HG03520 (cell line): ENCODE results near the gene ACAD9.
"Not testable (repeated sequence)": the region's sequence is repeated elsewhere in the genome, so short reads cannot be mapped to it uniquely, and the experiment has no call there.

Experiments used
- ATAC-seq: cut with Tn5 transposase; IDR thresholded peaks from one replicate; pipeline ENCODE4 v1.9.1; 2021; ENCODE audit warnings: mild to moderate bottlenecking, moderate library complexity; ENCODE audit not compliant: unreplicated experiment

Gene ACAD9

GRCh38 chr3:128879125-128879969 is at the start of gene ACAD9:
Gene ACAD9, plus strand, starts transcription at chr3:128879620. Its CDS starts 72 bp downstream, at chr3:128879692.
- peak; percentile 86 for ATAC-seq

- ATAC-seq = not testable (repeated sequence)
Observed at GRCh38 chr3:128829925-128830625, 49.3 kb upstream of the ACAD9 start.

DNA sequence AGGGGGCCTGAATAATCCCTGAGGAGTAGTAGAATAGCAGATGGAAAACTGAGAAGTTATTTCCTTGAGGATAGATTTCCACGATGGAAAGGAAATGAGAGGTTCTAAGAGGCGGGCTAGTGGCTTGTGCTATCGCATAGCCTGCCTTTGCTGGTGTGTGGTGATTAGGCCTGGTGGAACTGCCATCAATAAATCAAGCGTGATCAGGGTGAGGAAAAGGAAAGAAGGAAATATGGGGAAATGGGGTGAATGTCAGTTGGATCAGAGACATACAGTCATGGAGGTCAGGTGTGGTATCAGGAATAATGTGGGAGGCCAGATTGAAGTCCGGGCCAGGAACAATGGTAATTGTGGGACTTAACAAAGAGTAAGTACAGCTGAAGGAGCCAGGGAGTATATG is 48.7 kb upstream of the ACAD9 start:
- not testable (repeated sequence) for ATAC-seq

DNA sequence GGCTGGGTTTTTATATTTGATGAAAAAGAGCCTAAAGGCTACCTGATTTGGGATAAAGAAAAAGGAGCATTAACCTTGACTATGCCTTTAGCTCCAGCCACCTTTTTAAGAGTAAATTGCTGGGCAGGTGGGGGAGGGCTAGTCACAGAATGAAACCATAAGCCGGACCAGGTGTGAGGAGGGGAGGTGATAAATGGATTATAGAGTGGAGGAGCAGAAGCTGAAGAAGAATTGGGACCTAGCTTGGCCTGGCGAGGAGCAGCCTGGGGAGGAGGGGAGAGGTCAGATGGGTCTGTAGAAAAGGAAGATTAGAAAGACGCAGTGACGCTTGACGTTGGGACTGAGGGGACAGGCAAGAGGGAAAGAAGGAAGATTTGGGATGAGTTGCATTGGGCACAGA is 46.4 kb upstream of the ACAD9 start:
- ATAC-seq = not testable (repeated sequence)

DNA sequence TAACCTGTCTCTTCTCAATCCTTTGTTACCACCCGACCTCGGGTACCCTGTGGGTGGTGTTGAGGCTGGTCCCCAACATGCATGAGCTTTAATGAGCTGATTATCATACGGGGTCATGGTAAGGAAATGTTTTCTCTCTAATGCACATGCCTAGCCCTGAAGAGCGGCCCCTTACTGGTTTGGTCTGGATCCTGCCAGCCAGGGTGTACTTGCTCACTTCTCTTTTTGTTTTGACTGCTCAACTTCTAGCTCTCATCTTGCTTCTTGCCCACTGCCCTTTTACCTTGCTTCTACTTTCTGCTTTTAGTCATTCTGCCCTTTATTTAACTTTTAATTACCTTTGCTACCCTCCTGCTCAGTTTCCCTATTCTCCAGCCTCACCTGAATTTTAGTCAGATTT is 44.3 kb upstream of the ACAD9 start:
- no peak for ATAC-seq

DNA sequence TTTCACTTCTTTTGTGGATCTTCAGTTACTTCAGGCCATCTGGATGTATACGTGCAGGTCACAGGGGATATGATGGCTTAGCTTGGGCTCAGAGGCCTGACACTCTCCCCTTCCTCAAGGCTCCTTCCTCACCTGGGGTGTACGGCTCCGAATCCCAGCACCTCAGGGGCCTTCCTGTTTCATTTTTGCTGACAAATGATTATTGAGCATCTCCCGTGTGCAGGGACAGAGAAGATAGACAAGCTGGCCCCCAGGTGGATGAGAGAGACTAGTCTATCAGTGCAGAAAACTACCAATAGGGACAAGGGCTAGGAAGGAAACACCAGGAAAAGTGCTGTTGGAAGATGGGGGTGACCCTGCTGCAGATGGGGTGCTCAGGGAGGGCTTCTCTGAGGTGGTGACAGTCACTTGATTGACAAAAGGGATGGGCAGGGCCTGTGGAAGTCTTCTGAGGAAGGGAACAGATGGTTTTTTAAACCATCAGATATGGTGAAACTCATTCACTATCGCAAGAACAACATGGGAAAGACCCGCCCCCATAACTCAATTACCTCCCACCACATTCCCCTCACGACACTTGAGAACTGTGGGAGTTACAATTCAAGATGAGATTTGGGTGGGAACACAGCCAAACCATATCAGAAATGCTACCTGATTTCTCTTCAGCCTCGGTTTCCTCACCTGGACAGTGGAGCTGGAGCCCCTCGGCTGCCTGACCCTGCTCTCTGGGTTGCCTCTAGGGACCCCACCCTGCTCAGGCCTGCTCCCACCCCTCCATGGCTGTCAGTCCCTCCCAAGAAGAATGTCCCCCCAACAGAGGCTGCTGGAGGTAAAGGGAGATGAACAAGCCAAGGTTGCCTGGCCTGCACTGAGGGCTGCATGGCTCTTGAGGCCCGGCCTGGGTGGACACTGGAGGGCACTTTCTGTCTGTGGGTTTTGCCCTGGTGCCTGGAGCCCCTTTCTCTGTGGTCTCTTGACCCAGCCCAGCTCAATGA is 37.2 kb upstream of the ACAD9 start:
- no peak for ATAC-seq

GRCh38 chr3:128844502-128844901 is 34.9 kb upstream of the ACAD9 start:
- ATAC-seq = no peak

DNA sequence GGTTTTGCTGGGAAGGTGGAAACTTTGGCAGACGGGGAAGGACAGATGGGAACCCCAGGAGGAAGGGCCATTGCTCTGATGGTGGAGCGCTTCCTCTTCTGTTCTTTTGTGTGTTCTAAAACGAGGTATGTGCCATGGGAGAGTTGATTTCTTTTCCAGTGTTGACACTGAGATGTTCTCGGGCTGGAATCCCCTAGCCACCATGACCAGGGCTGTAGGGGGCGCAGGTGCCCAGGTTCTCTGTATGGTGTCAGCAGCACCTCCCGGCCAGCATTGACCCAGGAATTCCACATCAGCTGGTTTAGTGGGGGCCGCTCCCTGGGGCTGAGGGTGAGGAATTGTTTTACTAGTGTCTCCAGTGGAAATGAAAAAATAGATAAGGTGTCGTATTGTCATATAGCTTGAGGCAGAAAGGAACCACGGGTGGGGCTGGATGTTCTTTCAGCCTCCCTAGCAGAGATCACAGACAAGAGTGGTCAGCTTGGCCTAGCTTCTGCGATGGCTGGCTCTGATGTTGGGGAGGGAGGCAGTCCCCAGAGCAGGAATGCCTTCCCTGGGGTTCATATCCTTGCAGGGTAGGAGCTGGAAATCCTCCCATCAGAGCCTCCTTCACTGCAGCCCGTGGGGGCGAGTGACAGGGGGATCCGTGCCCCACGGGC is 34.2 kb upstream of the ACAD9 start:
- ATAC-seq = no peak

DNA sequence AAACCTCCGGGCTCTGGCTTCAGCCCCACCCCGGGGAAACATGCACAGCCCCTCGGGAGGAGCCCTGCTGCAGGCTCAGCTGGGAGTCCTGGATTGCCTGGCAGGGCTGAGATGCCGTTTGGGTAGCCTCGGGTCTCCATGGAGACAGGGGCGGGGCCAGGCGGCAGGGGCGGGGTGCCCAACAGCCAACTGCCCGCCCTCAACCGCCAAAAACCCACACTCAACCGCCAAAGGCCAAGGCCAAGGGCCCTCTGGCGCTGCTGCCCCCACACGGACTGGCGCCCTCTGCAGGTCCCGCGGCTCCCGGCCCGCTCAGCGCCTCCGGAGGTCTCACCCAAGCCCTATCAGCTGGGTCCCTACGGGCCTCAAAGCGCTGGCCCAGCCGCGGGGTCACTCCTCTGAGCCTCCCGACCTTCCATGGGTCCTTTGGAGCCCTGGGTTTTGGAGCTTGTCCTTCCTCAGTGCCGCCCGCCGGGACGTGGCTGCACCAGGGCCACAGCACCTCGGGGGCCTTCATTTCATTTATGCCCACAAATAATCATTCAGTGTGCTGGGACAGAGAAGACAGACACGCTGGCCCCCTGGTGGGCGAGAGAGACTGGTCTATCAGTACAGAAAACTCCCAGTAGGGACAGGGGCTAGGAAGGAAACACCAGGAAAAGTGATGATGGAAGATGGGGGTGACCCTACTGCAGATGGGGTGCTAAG is 33.5 kb upstream of the ACAD9 start:
- ATAC-seq = peak; percentile 66

DNA sequence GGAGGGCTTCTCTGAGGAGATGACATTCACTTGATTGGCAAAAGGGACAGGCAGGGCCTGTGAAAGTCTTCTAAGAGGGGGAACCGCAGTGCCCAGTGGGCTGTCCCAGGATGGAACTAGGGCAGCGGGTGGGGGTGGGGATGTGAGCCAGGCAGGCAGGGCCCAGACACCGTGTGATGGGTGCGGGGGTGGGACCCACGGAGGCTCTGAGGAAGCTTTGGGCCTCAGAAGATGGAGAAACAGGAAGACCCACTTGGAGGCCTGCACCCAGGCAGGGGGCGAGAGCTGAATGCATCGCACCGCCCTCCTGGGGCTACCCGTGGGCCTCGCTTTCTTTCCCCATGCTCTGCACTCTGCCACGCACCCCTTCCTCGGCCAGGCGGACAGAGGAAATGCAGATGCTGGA is 32.9 kb upstream of the ACAD9 start:
- ATAC-seq = no peak

DNA sequence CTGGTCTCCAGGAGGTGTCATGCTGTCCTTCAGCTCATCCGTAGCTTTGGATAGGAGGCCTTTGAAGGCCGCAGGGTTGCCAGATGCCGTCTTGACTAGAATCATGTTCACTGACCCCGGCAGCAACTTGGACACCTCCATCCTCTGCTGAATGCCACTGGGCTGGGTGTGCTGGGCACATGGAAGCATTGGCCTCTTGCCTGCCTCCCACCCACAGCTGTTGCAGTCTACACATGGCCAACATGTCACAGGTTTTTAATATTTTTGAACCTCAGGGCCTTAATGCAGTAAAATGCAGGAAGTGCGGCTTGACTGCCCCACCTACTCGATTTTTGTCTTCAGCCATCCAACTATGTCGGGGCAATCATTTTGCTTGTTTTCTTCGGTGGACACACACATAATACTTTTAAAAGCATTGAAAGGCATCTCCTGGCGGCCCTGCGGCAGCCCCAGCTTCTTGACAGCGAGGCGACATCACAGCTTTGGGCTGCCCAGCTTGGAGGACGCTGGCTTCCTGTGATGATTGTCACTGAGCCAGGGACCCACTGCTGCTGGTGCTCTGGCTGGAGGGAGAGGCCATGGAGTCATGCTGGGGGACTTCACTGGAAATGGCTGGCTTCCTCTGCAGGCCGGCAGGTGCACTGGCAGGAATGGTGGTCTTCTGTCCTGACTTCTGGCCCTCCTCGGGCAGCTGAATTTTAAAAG is 31.6 kb upstream of the ACAD9 start:
- ATAC-seq = no peak

GRCh38 chr3:128848936-128849335 is 30.5 kb upstream of the ACAD9 start:
- ATAC-seq = no peak

GRCh38 chr3:128849911-128850455 is 29.4 kb upstream of the ACAD9 start:
- no peak for ATAC-seq

- ATAC-seq = no peak
Observed at GRCh38 chr3:128850544-128850943, 28.9 kb upstream of the ACAD9 start.

DNA sequence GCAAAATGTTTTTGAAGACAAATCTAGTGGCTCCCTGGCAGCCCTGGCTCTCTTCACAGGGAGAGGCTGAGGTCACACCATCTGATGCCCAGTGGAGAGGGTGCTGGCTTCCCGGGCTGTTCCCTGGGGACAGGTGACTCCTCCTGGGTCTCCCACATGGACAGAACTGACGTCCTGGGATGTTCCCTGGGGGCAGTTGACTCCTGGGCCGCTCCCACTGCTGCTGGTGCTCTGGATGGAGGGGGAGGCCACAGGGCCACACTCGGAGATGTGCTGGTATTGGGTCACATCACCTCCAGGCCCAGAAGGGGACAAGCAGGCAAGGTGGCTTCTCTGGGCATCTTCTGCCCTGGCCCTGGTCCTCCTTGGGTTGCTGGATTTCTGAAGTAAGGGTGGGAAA is 27.8 kb upstream of the ACAD9 start:
- no peak for ATAC-seq

- no peak for ATAC-seq
Observed at GRCh38 chr3:128853826-128854225, 25.6 kb upstream of the ACAD9 start.

DNA sequence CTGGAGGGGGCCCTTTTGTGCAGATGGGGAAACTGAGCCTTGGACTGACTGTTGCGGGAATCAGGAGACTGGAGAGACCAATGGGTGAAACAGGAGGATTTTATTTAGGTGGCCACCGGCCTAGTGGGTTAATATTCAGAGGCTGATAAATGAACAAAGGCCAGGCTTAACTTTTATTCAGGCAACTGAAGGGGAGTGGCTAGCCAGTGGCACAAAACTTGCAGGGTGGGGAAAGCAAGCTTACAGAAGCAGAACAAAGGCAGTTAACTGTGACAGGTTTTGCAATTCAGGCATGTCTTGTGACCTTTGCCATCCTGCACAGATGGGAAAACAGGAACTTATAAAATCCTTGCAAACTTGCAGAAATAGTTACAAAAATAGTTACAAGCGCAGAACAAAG is 24.9 kb upstream of the ACAD9 start:
- ATAC-seq = no peak

- ATAC-seq = no peak
Observed at GRCh38 chr3:128855569-128855968, 23.9 kb upstream of the ACAD9 start.

GRCh38 chr3:128858167-128858566 is 21.3 kb upstream of the ACAD9 start:
- ATAC-seq = no peak
